ENCODE results near the gene MYRIP. TPM values are rescaled to one million over a fixed set of nuclear protein-coding genes. Genes with fewer than 3 reads are reported as not detected.

The MYRIP gene
- total RNA-seq, 1 donor from 2014 or later: 0.53 TPM

GRCh38 chr3:40120067-40120692, 310.8 kb downstream of the MYRIP start:
- peaks cover 15% of the 10 kb centered on the region for H3K4me1 Mint-ChIP-seq (ENCODE audit: unreplicated experiment)
- DNase-seq (ENCODE audit: extremely low spot score, unreplicated experiment): no peak
- H3K27me3 Mint-ChIP-seq: peaks cover 4% of the 10 kb centered on the region
- H3K36me3 Mint-ChIP-seq: no peaks in the 10 kb centered on the region
- H3K9me3 Mint-ChIP-seq: no peaks in the 10 kb centered on the region
- TF ChIP-seq CTCF (conservative IDR thresholded peaks at IDR 0.05): no peak
- no peak overlapping the region for H3K4me3 Mint-ChIP-seq
- no peak overlapping the region for H3K27ac Mint-ChIP-seq

GRCh38 chr3:40120806-40121205, 311.4 kb downstream of the MYRIP start:
- peaks cover 15% of the 10 kb centered on the region for H3K4me1 Mint-ChIP-seq (ENCODE audit: unreplicated experiment)
- H3K36me3 Mint-ChIP-seq: no peaks in the 10 kb centered on the region
- no peaks in the 10 kb centered on the region for H3K9me3 Mint-ChIP-seq

GRCh38 chr3:40124918-40125317, 315.5 kb downstream of the MYRIP start:
- DNase-seq (ENCODE audit: extremely low spot score, unreplicated experiment): no peak
- TF ChIP-seq CTCF (conservative IDR thresholded peaks at IDR 0.05): no peak
- Mint-ChIP-seq H3K9me3 (no peaks in the 10 kb centered on the region), H3K4me1 (ENCODE audit: unreplicated experiment) (peaks cover 15% of the 10 kb centered on the region), H3K27me3 (peaks cover 12% of the 10 kb centered on the region), H3K4me3 (no peak overlapping the region), H3K27ac (no peak overlapping the region), H3K36me3 (no peaks in the 10 kb centered on the region)

More at GRCh38 chr3:40120806-40121205, 311.4 kb downstream of the MYRIP start:
- Mint-ChIP-seq H3K4me3 (peak overlapping the region; percentile 15), H3K27me3 (peaks cover 9% of the 10 kb centered on the region), H3K27ac (peak overlapping the region; percentile 52)
- DNase-seq (ENCODE audit: extremely low spot score, unreplicated experiment): no peak
- no peak for TF ChIP-seq CTCF (conservative IDR thresholded peaks at IDR 0.05)

GRCh38 chr3:40128166-40128565, 318.8 kb downstream of the MYRIP start:
- TF ChIP-seq CTCF (conservative IDR thresholded peaks at IDR 0.05): no peak
- DNase-seq (ENCODE audit: extremely low spot score, unreplicated experiment): no peak
- no peak overlapping the region for H3K4me3 Mint-ChIP-seq
- no peak overlapping the region for H3K27ac Mint-ChIP-seq
- H3K27me3 Mint-ChIP-seq: peaks cover 12% of the 10 kb centered on the region
- no peaks in the 10 kb centered on the region for H3K4me1 Mint-ChIP-seq (ENCODE audit: unreplicated experiment)
- no peaks in the 10 kb centered on the region for H3K36me3 Mint-ChIP-seq
- peaks cover 5% of the 10 kb centered on the region for H3K9me3 Mint-ChIP-seq

- Mint-ChIP-seq H3K4me1 (ENCODE audit: unreplicated experiment) (no peaks in the 10 kb centered on the region), H3K4me3 (no peak overlapping the region), H3K27me3 (peaks cover 12% of the 10 kb centered on the region), H3K36me3 (no peaks in the 10 kb centered on the region), H3K27ac (no peak overlapping the region), H3K9me3 (peaks cover 11% of the 10 kb centered on the region)
- DNase-seq (ENCODE audit: extremely low spot score, unreplicated experiment): no peak
- TF ChIP-seq CTCF (conservative IDR thresholded peaks at IDR 0.05): no peak
Observed at GRCh38 chr3:40129510-40129909, 320.1 kb downstream of the MYRIP start.

All from type B pancreatic cell (in vitro differentiated cells).